Lower leg skin (tissue), 3 donors: ENCODE measurements around the gene PDE1A.

Source experiments
- POLR2A ChIP-seq, 2 donors: fragments of 450-650 bp; IDR thresholded peaks; one replicate each; pipeline ENCODE4 v1.6.1; 2016 to 2017; ENCODE audit warnings: antibody characterized with exemption in 2 of 2, mild to moderate bottlenecking in 1 of 2, moderate library complexity in 1 of 2
- TF ChIP-seq, protein P1 (sequence below), 3 donors: fragments of 450-650 bp; IDR thresholded peaks; one replicate each; pipeline ENCODE4 v1.5.1; 2016; ENCODE audit warnings: antibody characterized with exemption in 3 of 3, mild to moderate bottlenecking in 3 of 3, moderate library complexity in 2 of 3

DNA sequence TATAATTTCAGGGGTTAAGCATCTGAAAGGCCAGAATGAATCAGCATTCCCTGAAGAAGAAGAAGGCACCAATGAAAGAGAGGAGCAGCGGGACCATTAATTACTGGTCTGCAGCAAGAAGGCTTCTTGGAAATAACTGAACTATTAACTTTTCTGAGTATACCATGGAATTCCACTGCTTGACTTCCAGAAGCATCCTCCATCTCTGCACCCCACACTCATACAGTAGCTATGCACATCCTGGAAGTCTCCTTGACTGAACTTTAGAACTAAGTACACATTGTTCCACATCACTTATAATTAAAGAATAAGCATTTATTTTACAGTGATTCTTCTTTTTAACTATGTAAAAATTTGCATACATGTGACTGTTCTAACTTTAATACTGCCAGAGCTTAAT, 309.6 kb downstream of the PDE1A start:
- no peak for TF ChIP-seq POLR2A (IDR thresholded peaks at IDR 0.05)
- TF ChIP-seq, protein P1, sequence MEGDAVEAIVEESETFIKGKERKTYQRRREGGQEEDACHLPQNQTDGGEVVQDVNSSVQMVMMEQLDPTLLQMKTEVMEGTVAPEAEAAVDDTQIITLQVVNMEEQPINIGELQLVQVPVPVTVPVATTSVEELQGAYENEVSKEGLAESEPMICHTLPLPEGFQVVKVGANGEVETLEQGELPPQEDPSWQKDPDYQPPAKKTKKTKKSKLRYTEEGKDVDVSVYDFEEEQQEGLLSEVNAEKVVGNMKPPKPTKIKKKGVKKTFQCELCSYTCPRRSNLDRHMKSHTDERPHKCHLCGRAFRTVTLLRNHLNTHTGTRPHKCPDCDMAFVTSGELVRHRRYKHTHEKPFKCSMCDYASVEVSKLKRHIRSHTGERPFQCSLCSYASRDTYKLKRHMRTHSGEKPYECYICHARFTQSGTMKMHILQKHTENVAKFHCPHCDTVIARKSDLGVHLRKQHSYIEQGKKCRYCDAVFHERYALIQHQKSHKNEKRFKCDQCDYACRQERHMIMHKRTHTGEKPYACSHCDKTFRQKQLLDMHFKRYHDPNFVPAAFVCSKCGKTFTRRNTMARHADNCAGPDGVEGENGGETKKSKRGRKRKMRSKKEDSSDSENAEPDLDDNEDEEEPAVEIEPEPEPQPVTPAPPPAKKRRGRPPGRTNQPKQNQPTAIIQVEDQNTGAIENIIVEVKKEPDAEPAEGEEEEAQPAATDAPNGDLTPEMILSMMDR (IDR thresholded peaks at IDR 0.05), result no peak
